OCI-LY3 (cell line): ENCODE results near the gene RBM19.

Experiments used
- H2AFZ ChIP-seq: fragments of 200-600, 300-600 bp; shearing (Covaris generic); 2 replicates; pipeline ENCODE4 v1.6.0; 2014; ENCODE audit warnings: antibody characterized with exemption, low read depth, low read length
- H3K27ac ChIP-seq: fragments of 200-600, 300-600 bp; sonication (generic); 2 replicates; pipeline ENCODE4 v1.5.1; 2014; ENCODE audit warnings: mild to moderate bottlenecking, low read length, moderate library complexity, mixed read lengths
- H3K27me3 ChIP-seq: fragments of 200-600, 300-600 bp; sonication (generic); 2 replicates; pipeline ENCODE4 v1.6.1; 2014; ENCODE audit warnings: low read depth, low read length, mixed read lengths
- H3K36me3 ChIP-seq: fragments of 200-600, 300-600 bp; sonication (generic); replicated peaks from 2 replicates; pipeline ENCODE3; 2014; ENCODE audit warnings: low read depth, low read length, mixed read lengths
- H3K4me1 ChIP-seq: fragments of 300-600, 200-600 bp; sonication (generic); 2 replicates; pipeline ENCODE4 v1.6.1; 2014; ENCODE audit warnings: low read length, mixed read lengths
- H3K4me2 ChIP-seq: fragments of 200-600, 300-600 bp; sonication (generic); 2 replicates; pipeline ENCODE4 v1.6.1; 2014; ENCODE audit warnings: low read length, mixed read lengths
- H3K4me3 ChIP-seq: fragments of 300-600, 200-600 bp; sonication (generic); 2 replicates; pipeline ENCODE4 v1.5.1; 2014; ENCODE audit warnings: antibody characterized with exemption, mild to moderate bottlenecking, low read length, moderate library complexity
- H3K79me2 ChIP-seq: fragments of 300-600, 200-600 bp; shearing (Covaris generic); 2 replicates; pipeline ENCODE4 v1.6.1; 2014; ENCODE audit warnings: mild to moderate bottlenecking, low read length, mixed read lengths
- H3K9ac ChIP-seq: fragments of 300-600, 200-600 bp; shearing (Covaris generic); 2 replicates; pipeline ENCODE4 v1.6.0; 2014; ENCODE audit warnings: mild to moderate bottlenecking, low read length, moderate library complexity
- H3K9me3 ChIP-seq: fragments of 200-600, 300-600 bp; shearing (Covaris generic); 2 replicates; pipeline ENCODE4 v1.6.1; 2014; ENCODE audit warnings: low read length, mixed read lengths; ENCODE audit not compliant: insufficient read depth
- H4K20me1 ChIP-seq: fragments of 200-600, 300-600 bp; sonication (generic); 2 replicates; pipeline ENCODE4 v1.6.1; 2016; ENCODE audit warnings: low read length, mixed read lengths; ENCODE audit not compliant: insufficient read depth
- CTCF ChIP-seq: fragments of 200-600, 300-600 bp; sonication (generic); IDR thresholded peaks from 2 replicates; pipeline ENCODE4 v1.5.1; 2014; ENCODE audit warnings: antibody characterized with exemption, low read length, low read depth
- EZH2phosphoT487 ChIP-seq: fragments of 200-600 bp; shearing (Covaris generic); IDR thresholded peaks from 2 replicates; pipeline ENCODE4 v1.6.1; 2018; ENCODE audit warnings: antibody characterized with exemption, mixed run types, low read depth

The RBM19 gene

GRCh38 chr12:113959096-113959495, 7.0 kb downstream of the RBM19 start:
- no peaks in the 10 kb centered on the region for H3K9me3 ChIP-seq
- H3K36me3 ChIP-seq: peaks cover 34% of the 10 kb centered on the region

DNA sequence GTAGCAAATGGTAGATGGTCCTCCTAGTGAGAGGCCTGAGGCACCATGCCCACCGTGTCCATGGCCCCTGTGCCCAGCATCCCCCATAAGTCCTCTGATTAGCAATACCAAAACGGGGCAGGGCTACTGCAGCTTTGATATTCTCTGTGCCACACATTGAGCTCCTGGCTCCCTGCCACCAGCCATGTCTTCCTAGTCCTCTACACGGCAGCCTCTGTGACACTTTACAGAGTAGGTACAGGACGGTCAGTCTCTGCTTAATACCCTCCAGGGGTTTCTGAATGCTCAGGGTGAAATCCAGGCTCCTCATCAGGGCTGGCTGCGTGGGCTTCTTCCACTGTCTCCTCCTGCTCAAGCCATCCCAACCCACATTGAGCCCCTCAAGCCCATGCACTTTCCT, 8.0 kb downstream of the RBM19 start:
- Histone ChIP-seq H3K4me3 (no peak overlapping the region), H2AFZ (no peak overlapping the region), H3K4me2 (no peak overlapping the region), H4K20me1 (no peaks in the 10 kb centered on the region), H3K4me1 (peaks cover 16% of the 10 kb centered on the region), H3K36me3 (peaks cover 37% of the 10 kb centered on the region), H3K27ac (no peak overlapping the region), H3K9ac (no peak overlapping the region), H3K79me2 (peaks cover 6% of the 10 kb centered on the region; the same call in 1 of the 2 replicates), H3K27me3 (no peaks in the 10 kb centered on the region), H3K9me3 (no peaks in the 10 kb centered on the region)
- TF ChIP-seq CTCF (no peak), EZH2phosphoT487 (no peak)

More at GRCh38 chr12:113959096-113959495, 7.0 kb downstream of the RBM19 start:
- Histone ChIP-seq H2AFZ (no peak overlapping the region), H3K4me1 (peaks cover 17% of the 10 kb centered on the region), H3K4me3 (no peak overlapping the region), H3K27ac (no peak overlapping the region), H3K9ac (no peak overlapping the region), H3K27me3 (no peaks in the 10 kb centered on the region), H4K20me1 (no peaks in the 10 kb centered on the region), H3K79me2 (peaks cover 13% of the 10 kb centered on the region), H3K4me2 (no peak overlapping the region)
- TF ChIP-seq CTCF: no peak
- TF ChIP-seq EZH2phosphoT487: no peak

DNA sequence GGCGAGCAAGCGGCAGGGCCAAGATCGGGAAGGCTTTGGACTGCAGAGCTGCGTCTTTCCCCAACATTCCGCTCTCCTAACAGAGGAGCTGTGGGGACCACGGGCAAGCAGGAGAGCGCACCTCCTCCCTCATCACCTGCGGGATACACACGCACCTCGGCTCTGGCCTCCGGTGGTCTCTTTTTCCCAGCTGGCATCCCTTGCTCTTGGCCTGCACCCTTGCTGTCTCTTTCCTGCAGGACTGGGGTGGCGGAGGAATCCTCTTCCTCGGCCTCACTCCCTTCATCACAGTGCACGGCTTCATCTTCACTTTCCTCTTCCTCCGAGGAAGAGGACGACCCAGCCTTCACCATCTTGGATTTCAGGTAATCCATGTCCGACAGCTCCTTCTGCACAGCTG, 8.5 kb downstream of the RBM19 start:
- no peak overlapping the region for H3K4me3 ChIP-seq
- H3K27me3 ChIP-seq: no peaks in the 10 kb centered on the region
- no peaks in the 10 kb centered on the region for H3K9me3 ChIP-seq
- no peak overlapping the region for H3K9ac ChIP-seq
- H2AFZ ChIP-seq: no peak overlapping the region
- H3K4me1 ChIP-seq: peaks cover 15% of the 10 kb centered on the region
- no peak overlapping the region for H3K4me2 ChIP-seq
- H3K36me3 ChIP-seq: peaks cover 37% of the 10 kb centered on the region
- no peaks in the 10 kb centered on the region for H4K20me1 ChIP-seq
- H3K79me2 ChIP-seq: peaks cover 4% of the 10 kb centered on the region; the same call in 1 of the 2 replicates
- no peak for TF ChIP-seq EZH2phosphoT487
- TF ChIP-seq CTCF: no peak
- H3K27ac ChIP-seq: no peak overlapping the region

GRCh38 chr12:113955109-113955970, 10.8 kb downstream of the RBM19 start:
- Histone ChIP-seq H4K20me1 (no peaks in the 10 kb centered on the region), H3K4me2 (no peak overlapping the region), H3K9me3 (no peaks in the 10 kb centered on the region), H3K4me3 (no peak overlapping the region), H3K4me1 (peaks cover 7% of the 10 kb centered on the region; the same call in 1 of the 2 replicates), H3K79me2 (no peaks in the 10 kb centered on the region), H3K36me3 (peaks cover 28% of the 10 kb centered on the region), H3K27me3 (no peaks in the 10 kb centered on the region), H3K9ac (no peak overlapping the region), H3K27ac (no peak overlapping the region), H2AFZ (no peak overlapping the region)
- TF ChIP-seq CTCF (peak; percentile 55), EZH2phosphoT487 (no peak)
